Measurements from ENCODE around the gene RABL2B.
"Not testable (repeated sequence)": the region's sequence is repeated elsewhere in the genome, so short reads cannot be mapped to it uniquely, and the experiment has no call there.

RABL2B gene

DNA sequence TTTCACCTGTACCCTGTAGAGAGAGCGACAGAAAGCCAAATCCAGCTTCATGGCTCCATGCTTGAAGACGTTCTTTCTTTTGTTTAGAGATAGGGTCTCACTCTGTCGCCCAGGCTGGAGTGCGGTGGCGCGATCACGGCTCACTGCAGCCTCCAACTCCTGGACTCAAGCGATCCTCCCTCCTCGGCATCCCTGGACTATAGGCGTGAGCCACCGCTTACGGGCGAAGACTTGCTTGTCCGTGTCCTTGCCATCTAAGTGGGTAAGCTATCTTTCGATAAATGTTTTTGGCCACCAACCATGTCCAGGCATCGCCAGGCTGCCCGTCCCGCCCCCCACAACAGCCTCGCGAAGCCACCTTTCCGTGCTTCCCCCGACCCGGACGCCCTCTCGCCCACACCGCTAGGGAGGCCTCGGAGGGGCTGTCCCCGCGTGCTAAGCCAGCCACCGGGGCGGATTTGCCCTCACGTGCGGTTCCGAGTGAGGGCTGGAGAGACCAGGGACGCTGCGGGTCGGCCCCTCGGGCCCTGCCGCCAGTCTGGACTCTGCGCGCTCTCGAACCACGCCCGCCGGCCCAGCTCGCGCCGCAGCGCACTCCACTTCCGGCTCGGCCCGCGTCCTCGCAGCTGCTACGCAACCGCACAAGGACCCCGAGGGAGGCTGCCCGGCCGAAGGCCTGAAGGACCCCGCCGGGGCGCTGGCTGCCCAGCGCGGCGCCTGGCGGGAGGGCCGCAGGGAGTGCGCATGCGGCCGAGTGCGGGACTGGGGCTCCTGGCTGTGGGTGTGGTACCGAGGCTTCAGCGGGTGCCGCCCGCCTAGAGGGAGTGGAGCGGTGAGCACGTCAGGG lies at the start of gene RABL2B:
TSS of gene RABL2B (minus strand) at position 604 of the 847 bp plus-strand sequence. CDS start 1,342 bp downstream, outside the sequence.
- peak; percentile 87 for DNase-seq

GRCh38 chr22:50786936-50787335 lies 3.5 kb upstream of the RABL2B start:
- not testable (repeated sequence) for DNase-seq

- not testable (repeated sequence) for DNase-seq
Observed at GRCh38 chr22:50785289-50785688, 1.9 kb upstream of the RABL2B start.

- DNase-seq, result peak; percentile 6
Observed at GRCh38 chr22:50783880-50784276, 442 bp upstream of the RABL2B start.

GRCh38 chr22:50782253-50782652 lies 1.2 kb downstream of the RABL2B start:
- not testable (repeated sequence) for DNase-seq

DNA sequence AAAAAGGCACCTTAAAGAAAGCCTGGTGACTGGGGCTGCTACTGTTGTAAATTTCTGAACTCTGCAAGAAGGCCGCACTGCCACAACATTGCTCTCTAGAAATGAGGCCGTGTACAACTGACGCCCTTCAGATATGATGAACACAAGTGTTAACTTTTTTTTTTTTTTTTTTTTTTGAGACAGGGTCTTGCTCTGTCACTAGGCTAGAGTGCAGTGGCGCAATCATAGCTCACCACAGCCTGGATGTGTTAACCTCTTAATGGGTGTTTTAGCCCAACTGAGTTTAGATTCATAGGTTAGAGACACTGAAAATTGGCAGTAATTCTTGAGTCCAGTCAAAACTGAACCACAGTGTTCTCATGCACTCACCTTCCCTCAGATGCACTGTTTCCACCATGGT lies 3.2 kb downstream of the RABL2B start:
- DNase-seq, result not testable (repeated sequence)

DNA sequence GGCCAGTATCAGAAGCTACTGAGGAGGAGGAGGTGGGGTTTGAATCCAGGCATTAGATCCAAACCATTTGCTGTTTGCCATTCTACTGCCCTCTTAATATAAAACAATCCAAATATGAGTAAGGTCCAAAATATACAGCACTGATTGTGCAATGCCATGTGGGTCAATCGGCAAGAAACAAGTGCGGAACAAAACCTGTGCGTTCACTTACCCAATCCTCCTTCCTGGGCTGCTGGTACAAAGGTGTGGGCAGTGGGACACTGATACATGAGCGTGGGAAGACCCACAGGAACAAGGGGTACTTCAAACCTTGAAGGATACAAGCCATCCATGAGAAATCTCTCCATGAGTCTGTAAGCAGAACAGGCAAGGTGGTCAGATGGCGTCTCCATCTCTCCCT lies 5.8 kb downstream of the RABL2B start:
- not testable (repeated sequence) for DNase-seq

DNA sequence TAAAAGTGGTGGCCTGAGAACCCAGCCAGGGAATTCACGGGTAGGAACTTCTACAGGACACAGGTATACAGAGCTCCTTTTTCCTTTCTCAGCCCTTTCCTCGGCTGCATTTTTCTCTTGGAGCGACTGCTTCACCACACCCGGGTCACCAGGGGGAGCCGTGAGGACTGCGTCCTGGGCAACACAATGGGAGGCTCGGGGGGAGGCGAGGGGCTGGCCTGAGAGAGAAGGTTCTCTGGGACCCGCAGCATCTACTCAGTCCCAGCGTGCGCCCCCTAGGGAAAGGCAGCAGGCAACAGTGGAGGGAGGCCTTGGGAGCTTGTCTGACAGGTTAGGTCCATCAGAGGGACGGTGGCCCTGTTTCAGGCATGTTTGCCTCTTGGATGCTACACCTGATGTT lies 8.3 kb downstream of the RABL2B start:
- DNase-seq, result peak; percentile 23

GRCh38 chr22:50764288-50764687 lies 19.1 kb downstream of the RABL2B start:
- not testable (repeated sequence) for DNase-seq

DNA sequence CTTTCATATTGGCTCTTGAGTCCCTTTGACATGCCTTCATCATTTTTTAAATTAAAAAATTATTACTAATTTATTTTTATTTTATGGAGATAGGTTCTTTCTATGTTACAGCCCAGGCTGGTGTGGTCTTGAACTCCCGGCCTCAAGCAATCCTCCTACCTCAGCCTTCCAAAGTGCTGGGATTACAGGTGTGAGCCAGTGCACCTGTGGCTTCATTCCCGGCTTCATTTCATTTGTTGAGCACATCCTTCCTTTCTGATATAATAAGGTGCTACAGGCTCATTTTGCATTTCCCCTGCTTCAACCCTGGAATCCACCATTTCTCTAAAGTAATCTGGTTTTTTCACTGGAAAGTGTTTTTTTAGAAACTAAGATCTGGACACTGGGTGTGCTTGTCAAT lies 21.6 kb downstream of the RABL2B start:
- not testable (repeated sequence) for DNase-seq

GRCh38 chr22:50759597-50760341 lies 23.7 kb downstream of the RABL2B start:
- not testable (repeated sequence) for DNase-seq

DNA sequence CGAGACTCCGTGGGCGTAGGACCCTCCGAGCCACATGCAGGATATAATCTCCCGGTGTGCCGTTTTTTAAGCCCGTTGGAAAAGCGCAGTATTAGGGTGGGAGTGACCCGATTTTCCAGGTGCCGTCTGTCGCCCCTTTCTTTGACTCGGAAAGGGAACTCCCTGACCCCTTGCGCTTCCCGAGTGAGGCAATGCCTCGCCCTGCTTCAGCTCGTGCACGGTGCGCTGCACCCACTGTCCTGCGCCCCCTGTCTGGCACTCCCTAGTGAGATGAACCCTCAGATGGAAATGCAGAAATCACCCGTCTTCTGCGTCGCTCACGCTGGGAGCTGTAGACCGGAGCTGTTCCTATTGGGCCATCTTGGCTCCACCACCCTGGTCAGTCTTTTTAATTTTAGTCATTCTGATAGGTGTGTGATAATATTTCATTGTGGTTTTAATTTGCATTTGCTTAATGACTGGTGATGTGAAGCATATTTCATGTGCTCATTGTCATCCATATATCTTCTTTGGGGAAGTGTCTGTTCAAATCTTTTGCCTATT lies 26.4 kb downstream of the RABL2B start:
- peak; percentile 67 for DNase-seq

- DNase-seq, result not testable (repeated sequence)
Observed at GRCh38 chr22:50756406-50756805, 27.0 kb downstream of the RABL2B start.

DNA sequence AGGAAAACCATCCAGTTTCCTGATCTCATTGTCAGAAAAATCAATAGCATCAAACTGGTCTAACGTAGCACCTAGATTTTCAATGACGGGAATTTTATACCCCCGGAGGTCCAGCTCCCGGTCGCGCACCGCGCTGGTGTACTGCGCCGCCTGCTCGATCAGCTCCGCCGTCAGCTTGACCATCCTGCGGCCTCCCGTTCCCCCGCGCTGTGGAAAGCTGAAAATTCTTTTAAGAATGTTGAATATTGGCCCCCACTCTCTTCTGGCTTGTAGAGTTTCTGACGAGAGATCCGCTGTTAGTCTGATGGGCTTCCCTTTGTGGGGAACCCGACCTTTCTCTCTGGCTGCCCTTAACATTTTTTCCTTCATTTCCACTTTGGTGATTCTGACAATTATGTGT lies 28.2 kb downstream of the RABL2B start:
- DNase-seq, result not testable (repeated sequence)

DNA sequence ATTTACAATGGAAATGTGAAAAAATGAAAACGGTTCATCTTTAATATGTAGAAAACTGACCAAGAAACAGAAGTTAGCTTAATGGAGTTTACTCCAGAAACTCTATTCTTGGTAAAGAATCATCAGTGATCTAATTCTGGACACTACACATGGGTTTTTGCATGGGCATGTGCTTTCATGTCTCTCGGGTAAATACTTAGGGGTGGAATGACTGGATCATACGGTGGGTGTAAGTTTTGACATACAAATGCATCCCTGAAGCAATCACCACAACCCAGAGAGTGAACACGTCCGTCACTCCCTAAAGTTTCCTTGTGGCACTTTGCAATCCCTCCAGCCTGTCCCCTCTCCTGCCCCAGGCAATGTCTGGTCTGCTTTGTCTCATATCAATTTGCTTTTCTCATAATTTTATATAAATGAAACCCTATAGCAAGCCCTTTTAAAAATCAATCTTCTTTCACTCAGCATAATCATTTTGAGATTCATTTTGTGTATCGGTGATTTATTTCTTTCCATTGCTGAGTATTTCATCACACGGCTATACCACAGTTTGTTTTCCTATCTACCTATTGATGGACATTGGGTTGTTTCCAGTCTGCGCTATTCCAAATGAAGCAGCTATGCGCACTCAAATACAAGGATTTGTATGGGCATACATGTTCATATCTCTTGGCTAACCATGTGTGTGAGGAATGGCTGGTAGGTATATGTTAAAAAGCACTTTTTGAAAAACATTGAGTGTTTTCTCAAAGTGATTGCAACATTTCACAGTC lies 33.9 kb downstream of the RABL2B start:
- DNase-seq, result not testable (repeated sequence)

DNA sequence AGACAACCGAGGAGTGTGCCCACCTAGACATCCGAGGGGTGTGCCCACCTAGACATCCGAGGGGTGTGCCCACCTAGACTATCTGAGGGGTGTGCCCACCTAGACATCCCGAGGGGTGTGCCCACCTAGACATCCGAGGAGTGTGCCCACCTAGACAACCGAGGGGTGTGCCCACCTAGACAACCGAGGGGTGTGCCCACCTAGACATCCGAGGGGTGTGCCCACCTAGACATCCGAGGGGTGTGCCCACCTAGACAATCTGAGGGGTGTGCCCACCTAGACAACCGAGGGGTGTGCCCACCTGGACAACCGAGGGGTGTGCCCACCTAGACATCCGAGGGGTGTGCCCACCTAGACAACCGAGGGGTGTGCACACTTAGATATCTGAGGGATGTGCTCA lies 34.8 kb downstream of the RABL2B start:
- not testable (repeated sequence) for DNase-seq

- not testable (repeated sequence) for DNase-seq
Observed at GRCh38 chr22:50747521-50747920, 35.9 kb downstream of the RABL2B start.

DNA sequence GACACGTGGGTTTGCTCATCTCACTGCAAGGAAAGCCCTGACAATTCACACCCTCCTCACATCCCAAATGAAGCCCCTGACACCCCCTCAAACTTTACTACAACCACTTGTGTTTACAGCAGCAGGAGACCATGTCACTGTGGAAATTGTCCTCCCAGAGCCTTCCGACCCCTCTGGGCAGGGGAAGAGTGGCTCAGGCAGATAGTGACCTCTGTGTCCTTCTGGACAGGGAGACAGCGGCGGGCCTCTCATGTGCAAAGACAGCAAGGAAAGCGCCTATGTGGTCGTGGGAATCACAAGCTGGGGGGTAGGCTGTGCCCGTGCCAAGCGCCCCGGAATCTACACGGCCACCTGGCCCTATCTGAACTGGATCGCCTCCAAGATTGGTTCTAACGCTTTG lies 39.0 kb downstream of the RABL2B start:
- not testable (repeated sequence) for DNase-seq

DNA sequence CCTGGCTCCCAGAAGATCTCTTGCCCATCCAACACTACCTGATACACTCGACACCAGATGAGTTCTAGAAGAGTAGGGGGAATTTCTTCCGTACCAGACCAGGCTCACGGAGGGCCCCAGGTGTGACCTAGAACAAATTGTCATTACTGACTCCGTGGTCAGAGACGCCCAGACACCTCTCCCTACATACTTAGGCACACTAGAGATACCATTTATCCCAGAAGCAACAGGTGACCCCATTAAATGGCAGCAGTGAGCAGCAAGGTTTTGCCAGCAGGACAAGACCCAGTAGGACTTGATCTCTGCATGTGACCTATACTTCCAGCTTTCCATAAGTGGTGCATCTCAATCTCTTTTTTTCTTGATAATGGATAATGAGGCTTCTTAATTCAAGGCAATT lies 42.7 kb downstream of the RABL2B start:
- DNase-seq, result not testable (repeated sequence)

DNA sequence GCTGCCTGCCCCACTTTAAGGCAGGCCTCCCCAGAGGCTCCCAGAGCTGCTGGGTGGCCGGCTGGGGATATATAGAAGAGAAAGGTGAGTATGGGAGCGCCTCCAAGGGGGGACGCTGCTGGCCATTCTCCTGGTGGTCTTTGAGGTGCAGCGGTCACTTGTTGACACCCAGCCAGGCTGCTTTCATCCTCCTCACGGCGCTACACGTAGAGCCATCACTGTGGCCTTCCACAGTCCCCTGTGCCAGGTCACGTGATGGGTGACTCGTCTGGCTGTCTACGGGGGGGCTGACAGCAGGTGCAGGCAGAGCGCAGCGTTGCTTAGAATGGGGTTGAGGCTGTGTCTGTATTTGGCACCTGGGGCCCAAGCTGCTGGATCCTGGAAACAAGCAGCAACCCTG lies 43.5 kb downstream of the RABL2B start:
- DNase-seq, result no peak

GRCh38 chr22:50739279-50739691 lies 44.2 kb downstream of the RABL2B start:
- no peak for DNase-seq

DNA sequence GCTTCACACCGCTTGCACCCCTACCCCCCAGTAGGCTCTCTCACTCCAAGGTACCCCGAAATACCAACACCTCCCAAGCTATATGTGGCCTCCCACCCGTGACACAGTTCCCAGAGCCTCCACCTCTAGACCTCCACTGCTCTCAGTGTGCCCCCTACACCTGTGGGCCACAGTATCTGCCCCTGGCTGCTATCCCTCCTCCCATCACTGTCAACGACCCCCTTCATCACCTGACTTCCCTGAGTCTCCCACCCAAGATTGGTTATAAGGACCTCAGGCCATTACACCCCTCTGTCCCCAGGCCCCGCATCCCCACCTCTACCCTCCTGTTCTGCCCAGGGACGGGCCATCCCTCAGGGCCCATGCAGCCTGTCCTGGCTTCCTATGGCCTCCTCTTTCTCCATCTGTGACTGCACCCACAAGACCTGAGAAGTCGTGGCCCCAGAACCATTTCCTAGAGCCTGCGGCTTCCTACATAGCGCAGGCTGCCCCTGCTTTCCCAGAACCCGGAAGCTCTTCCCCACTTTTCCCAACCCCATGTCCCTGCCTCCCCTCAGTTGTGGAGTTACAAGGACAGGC lies 44.7 kb downstream of the RABL2B start:
- no peak for DNase-seq
